Urinary bladder (tissue), 4 donors: ENCODE measurements around the gene TCF25. TPM values are rescaled to one million over a fixed set of nuclear protein-coding genes. Genes with fewer than 3 reads are reported as not detected.

Experiments used
- DNase-seq: peaks from one replicate; pipeline ENCODE4 v3.0.0-alpha.2; 2015; ENCODE audit errors: extremely low spot score
- H3K27ac ChIP-seq: one replicate; pipeline ENCODE4 v1.5.1; 2013; ENCODE audit warnings: low read depth, mild to moderate bottlenecking, moderate library complexity
- H3K36me3 ChIP-seq: one replicate; pipeline ENCODE4 v1.6.1; 2013; ENCODE audit warnings: mild to moderate bottlenecking, moderate library complexity; ENCODE audit not compliant: insufficient read depth
- H3K4me1 ChIP-seq: one replicate; pipeline ENCODE4 v1.6.1; 2013; ENCODE audit warnings: mild to moderate bottlenecking, moderate library complexity; ENCODE audit not compliant: insufficient read depth
- H3K4me3 ChIP-seq: one replicate; pipeline ENCODE4 v1.5.1; 2013; ENCODE audit warnings: low read depth, low read length
- WGBS: extraction: QIAGEN DNeasy Blood & Tissue Kit; methylation state at CpG from one replicate; pipeline ENCODE4 v1.1.7; 2013; 5-methylcytosine and 5-hydroxymethylcytosine counted together
- polyA plus RNA-seq: library from polyadenylated mRNA; stranded (reverse); fragments of 200-250 nt; gene quantifications from one replicate; pipeline ENCODE4 v1.2.3, GENCODE V29; 2013
- total RNA-seq: library from RNA; depleted of rRNA; stranded (reverse); fragments of >200 nt; gene quantifications from one replicate; pipeline ENCODE4 v1.2.3, GENCODE V29; 2014
- donor health status: healthy with polysubstance abuse.
- donor health status: healthy.

TCF25 gene
- total and polyA plus RNA-seq, 2 donors, result 107 to 128 TPM

GRCh38 chr16:89837014-89837546 lies 36.3 kb upstream of the TCF25 start:
- no peak for DNase-seq
- WGBS, result 91% methylated on average over 17 of the region's 17 CpGs
- no peak overlapping the region for H3K27ac ChIP-seq

DNA sequence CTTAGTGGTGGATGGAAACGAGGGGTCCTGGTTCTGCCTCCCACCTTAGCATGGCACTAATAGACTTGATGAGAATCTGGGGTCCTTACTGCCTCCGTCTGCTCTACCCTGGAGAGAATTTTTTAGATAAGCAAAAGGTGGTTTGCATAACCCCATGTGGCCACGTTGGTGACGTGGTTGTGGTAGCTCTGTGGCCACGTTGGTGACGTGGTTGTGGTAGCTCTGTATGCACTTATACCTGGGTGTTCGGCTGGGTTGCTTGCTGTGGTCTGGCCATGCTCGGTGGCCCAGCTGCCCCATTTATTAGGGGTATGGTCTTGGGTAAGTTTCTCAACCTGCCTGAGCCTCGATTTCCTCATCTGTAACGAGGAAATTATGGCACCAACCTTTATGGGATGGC lies 32.1 kb upstream of the TCF25 start:
- DNase-seq, result no peak
- Histone ChIP-seq H3K4me1 (no peaks in the 10 kb centered on the region), H3K27ac (no peak overlapping the region), H3K4me3 (no peak overlapping the region), H3K36me3 (no peaks in the 10 kb centered on the region)
- WGBS, result 87% methylated on average over 10 of the region's 10 CpGs

More at GRCh38 chr16:89837014-89837546, 36.3 kb upstream of the TCF25 start:
- H3K4me1 ChIP-seq, result no peaks in the 10 kb centered on the region
- H3K4me3 ChIP-seq, result no peak overlapping the region
- H3K36me3 ChIP-seq, result no peaks in the 10 kb centered on the region

DNA sequence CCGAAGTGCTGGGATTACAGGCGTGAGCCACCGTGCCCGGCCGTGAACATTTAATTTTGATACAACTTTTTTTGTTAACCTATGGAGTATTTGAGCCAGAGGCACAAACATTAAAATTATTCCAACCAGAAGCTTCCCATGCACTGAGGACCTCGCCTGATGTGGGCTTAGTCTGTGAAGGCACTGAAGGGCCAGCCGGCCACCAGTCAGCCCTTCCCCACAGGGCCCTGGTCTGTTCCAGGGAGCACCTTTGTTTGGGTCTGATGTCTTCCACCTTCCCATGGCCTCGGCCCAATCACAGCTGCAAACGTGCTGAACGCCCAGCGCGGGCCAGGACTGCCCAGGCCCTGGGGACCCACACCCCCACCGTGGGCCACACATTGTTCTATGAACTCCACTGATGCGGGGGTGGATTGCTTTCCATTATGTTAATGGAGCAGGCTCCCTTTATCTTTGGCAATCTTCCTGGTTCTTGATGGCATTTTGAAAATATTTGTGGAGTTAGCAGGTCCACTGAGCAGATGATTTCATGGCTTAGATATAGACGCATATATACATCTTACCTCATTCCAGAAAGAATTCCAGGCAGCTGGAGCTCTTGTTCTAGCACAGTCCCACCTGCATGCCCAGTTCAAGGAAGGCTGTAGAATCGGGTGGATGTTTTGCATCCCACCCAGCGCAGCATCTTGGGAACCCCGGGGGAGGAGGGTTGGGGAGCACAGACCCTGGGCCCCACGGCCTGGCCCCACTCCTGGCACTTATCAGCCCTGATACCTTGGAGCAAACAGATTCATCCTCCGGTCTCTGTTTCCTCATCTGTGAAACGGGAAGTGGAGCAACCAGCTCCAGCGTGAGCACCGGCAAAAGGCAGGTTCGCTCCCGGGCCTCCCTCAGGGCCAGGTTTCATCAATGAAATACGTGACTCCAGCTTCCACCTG lies 30.7 kb upstream of the TCF25 start:
- no peak overlapping the region for H3K4me3 ChIP-seq

DNA sequence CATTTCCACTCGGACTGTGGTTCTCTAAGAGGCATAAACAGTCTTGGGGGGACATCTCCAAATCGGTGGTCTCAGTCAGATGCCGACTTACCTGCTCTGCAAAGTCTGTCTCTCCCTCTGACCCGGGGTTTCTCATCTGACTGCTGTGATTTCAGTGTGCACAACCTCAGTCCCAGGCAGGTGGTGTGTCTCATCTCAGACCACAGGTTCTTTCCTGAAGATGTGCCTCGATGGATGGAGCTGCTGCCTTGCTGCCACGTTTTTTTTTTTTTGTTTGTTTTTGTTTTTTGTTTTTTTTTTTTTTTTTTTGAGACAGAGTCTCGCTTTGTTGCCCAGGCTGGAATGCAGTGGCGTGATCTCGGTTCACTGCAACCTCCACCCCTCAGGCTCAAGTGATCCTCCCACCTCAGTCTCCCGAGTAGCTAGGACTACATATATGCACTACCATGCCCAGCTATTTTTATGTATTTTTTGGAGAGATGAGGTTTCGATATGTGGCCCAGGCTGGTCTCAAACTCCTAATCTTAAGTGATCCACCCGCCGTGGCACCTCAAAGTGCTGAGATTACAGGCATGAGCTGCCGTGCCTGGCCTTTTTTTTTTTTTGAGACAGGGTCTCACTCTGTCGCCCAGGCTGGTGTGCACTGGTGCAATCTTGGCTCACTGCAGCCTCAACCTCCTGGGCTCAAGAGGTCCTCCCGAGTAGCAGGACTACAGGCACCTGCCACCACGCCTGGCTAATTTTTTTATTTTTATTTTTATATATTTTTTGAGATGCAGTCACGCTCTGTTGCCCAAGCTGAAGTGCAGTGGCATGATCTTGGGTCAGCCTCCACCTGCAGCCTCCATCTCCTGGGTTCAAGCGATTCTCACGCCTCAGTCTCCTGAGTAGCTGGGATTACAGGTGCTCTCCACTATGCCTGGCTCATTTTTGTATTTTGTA lies 29.7 kb upstream of the TCF25 start:
- DNase-seq, result no peak
- no peak overlapping the region for H3K27ac ChIP-seq
- H3K4me3 ChIP-seq, result no peak overlapping the region
- no peaks in the 10 kb centered on the region for H3K4me1 ChIP-seq
- no peaks in the 10 kb centered on the region for H3K36me3 ChIP-seq
- WGBS, result 76% methylated on average over 19 of the region's 20 CpGs

More for the DNA sequence above, 30.7 kb upstream of the TCF25 start:
- Histone ChIP-seq H3K4me1 (no peaks in the 10 kb centered on the region), H3K36me3 (no peaks in the 10 kb centered on the region), H3K27ac (no peak overlapping the region)
- WGBS, result 65% methylated on average over 26 of the region's 26 CpGs
- no peak for DNase-seq

DNA sequence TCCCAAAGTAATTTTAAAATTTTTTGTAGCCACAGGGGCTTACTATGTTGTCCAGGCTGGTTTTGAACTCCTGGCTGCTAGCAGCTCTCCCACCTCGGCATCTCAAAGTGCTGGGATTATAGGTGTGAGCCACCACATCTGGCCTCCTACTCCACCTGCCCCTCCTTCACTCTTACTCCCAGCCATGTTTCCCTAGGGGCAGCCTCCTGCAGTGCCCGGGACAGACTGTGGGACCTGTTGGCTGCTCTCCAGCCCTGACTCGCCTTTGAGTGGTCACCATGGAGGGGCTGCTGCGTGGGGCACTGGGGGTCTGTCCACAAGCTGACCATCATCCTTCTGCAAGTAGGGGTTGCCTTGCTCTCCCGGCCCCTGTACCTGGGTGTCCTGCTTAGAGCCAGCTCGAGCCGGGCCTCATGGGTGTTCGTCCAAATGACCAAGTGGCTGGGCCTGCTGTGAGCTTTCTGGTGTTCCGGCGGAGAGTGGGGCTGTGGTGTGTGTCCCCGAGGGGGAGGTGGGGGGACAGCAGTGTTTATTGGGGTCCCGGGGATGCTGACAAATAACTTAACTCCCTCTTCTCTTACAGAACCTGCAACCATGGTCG lies 28.6 kb upstream of the TCF25 start:
- WGBS, result 79% methylated on average over 13 of the region's 13 CpGs
- no peak overlapping the region for H3K27ac ChIP-seq
- H3K4me1 ChIP-seq, result no peaks in the 10 kb centered on the region
- H3K36me3 ChIP-seq, result no peaks in the 10 kb centered on the region
- H3K4me3 ChIP-seq, result no peak overlapping the region
- DNase-seq, result no peak

DNA sequence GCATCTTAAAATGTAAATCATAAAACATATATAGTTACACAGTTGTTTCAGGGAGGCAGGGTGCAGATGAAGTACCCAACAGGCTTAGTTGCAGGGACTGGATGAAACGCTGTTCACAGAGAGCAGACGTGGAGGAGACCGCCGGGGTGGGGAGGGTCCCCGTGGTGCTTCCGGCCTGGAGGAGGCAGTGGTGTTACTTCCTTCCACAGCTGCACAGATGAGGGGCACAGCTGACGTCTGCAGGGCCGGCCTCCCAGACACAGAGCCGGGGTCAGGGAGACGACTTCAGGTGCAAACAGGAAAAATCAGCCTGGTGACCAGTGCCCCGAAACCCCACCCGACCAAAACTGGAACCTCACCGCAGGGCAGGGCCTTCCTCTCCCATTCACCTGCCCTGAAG lies 28.0 kb upstream of the TCF25 start:
- WGBS, result 64% methylated on average over 13 of the region's 13 CpGs

DNA sequence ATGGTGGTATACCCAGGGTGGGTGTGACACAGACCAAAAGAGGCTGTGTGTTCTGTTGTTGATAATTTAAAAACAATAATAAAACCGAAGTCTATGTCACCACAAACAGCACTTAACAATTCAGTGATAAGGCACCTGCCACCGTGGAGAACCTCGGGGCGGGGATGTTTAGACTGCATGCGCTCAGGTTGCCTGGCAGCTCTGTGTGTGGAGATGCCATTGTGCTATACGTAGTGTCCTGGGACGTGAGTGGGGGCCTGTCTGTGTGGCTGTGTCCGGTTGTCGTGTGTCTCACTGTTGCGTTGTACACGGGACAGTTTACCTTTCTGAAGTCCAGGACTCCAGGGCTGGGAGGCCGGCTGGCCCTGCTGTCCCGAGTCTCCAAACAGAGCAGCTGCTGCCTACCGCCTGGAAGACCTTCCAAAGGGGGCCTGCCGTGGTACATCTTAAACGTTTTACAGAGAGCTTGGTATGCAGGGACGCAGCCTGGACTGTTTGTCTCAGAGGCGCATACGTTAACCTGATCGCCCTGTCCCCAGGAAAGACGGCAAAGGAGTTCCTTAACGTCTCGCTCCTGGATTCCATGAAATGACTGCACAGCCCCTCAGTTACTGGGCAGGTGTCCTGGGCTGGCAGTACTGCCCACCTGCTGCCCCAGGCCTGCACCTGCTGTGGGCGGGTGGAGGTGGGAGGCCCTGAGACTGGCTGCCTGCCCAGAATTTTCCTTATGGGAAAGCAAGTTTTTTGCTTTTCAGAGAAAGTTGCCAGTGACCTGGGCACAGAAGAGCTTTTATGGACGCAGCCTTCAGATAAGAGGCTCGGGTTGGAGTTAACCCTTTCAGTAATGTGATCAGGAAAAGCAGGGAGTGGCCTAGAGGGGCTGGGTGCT lies 26.1 kb upstream of the TCF25 start:
- no peak overlapping the region for H3K27ac ChIP-seq
- H3K4me3 ChIP-seq, result no peak overlapping the region
- DNase-seq, result no peak
- no peaks in the 10 kb centered on the region for H3K36me3 ChIP-seq
- 64% methylated on average over 26 of the region's 26 CpGs for WGBS
- H3K4me1 ChIP-seq, result no peaks in the 10 kb centered on the region

More for the DNA sequence above, 28.0 kb upstream of the TCF25 start:
- Histone ChIP-seq H3K36me3 (no peaks in the 10 kb centered on the region), H3K4me3 (no peak overlapping the region), H3K27ac (no peak overlapping the region), H3K4me1 (no peaks in the 10 kb centered on the region)
- no peak for DNase-seq

GRCh38 chr16:89847940-89848297 lies 25.5 kb upstream of the TCF25 start:
- no peaks in the 10 kb centered on the region for H3K36me3 ChIP-seq
- H3K27ac ChIP-seq, result no peak overlapping the region
- no peak overlapping the region for H3K4me3 ChIP-seq
- DNase-seq, result no peak
- 66% methylated on average over 14 of the region's 14 CpGs for WGBS
- no peaks in the 10 kb centered on the region for H3K4me1 ChIP-seq

DNA sequence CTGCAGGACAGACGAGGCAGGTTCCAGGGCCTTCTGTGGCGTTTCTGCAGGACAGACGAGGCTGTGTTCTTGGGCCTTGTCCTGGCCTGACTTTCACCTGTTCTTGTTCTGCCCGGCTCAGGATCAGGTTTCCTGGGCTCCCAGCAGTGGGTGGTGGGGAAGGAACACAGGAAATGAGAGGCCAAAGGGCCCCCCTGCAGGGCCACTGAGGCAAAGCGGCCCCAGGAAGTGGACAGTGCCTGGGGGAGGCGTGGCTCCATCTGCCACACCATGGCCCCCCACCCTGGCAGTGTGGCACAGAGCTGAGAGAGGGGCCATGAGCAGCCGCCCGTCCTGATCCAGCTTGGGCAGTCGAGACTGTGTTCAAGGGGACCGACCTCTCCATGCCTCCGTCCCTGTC lies 24.4 kb upstream of the TCF25 start:
- no peak for DNase-seq
- H3K27ac ChIP-seq, result no peak overlapping the region
- H3K36me3 ChIP-seq, result no peaks in the 10 kb centered on the region
- H3K4me1 ChIP-seq, result no peaks in the 10 kb centered on the region
- H3K4me3 ChIP-seq, result no peak overlapping the region
- WGBS, result 89% methylated on average over 11 of the region's 11 CpGs

DNA sequence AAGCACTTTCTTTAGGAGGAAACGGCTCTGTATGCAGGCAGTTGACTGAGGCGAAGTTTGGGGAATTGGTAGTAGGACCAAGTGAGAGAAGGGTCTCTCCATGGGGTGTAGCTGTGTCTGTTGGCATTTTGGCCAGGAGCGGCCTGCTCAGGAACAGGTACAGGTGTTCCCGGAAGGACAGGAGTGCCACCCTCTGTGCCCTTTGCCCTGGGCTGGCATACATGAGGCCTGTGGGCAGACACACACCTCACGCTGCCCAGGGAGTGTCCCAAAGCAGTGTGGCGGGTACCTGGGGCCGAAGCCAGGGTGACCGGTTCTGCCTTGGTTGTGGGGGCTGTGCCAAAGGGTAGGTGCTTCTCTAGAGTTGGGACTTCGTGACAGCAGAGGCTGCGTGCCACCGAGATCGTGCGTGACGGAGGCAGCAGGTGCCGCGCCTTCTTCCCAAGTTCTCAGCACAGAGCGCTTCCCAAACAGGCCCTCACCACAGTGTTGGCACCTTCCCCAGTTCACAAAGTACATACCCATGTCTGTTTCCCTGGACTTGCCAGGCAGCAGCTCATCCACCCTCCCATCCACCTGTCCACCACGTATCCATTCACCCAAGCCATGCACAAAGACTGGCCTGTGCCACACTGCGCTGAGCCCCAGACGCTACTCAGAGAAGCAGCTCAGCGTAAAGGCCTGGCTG lies 19.9 kb upstream of the TCF25 start:
- Histone ChIP-seq H3K27ac (no peak overlapping the region), H3K4me3 (no peak overlapping the region), H3K36me3 (no peaks in the 10 kb centered on the region), H3K4me1 (no peaks in the 10 kb centered on the region)
- no peak for DNase-seq
- WGBS, result 93% methylated on average over 21 of the region's 21 CpGs

DNA sequence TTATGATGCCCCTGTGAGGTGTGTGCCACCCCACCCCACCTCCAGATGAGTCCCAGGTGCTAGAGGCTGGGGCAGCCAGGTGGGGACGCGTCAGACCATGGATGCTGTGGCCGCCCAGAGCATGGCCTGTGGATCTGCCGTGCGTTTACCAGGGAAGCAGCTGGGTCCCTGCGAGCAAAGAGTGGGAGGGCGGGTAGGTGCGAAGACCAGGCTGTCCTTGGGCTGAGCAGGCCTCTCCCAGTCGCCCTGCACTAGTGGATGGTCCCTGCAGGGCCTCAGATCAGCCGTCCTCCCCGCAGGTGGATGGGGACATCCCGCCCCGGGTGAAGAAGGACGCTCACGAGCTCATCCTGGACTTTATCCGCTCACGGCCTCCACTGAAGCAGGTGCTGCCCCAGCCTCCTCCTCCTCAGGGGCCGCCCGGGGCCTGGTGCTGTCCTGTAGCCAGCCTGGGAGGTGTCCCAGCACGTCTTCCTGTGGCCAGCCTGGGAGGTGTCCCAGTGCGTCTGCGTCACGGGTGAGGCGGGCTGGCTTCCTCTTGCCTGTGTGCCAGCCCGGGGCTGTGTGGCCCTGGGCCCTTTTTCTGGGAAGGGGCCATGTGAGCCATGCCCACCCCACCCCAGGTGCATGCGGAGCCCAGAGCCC lies 18.0 kb upstream of the TCF25 start:
- no peaks in the 10 kb centered on the region for H3K4me1 ChIP-seq
- no peaks in the 10 kb centered on the region for H3K36me3 ChIP-seq
- DNase-seq, result no peak
- H3K4me3 ChIP-seq, result no peak overlapping the region
- WGBS, result 89% methylated on average over 26 of the region's 26 CpGs
- H3K27ac ChIP-seq, result no peak overlapping the region

DNA sequence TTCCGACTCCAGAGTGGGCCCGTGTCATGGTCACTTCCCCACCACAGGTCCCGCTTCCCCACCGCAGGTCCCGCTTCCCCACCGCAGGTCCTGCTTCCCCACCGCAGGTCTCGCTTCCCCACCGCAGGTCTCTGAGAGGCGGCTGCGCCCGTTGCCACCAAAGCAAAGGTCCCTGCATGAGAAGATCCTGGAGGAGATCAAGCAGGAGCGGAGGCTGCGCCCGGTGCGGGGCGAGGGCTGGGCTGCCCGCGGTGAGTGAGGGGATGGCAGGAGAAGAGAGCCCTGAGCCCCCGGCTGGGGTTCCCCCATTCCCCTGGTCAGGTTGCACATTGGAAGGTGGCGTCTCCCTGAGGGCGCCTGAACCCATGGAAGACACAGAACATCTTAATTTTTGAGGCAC lies 17.4 kb upstream of the TCF25 start:
- no peaks in the 10 kb centered on the region for H3K4me1 ChIP-seq
- 94% methylated on average over 22 of the region's 22 CpGs for WGBS
- no peak overlapping the region for H3K27ac ChIP-seq
- H3K36me3 ChIP-seq, result no peaks in the 10 kb centered on the region
- H3K4me3 ChIP-seq, result no peak overlapping the region
- no peak for DNase-seq
